H4 (cell line): Measurements from ENCODE around the gene FAM168B. TPM values are rescaled to one million over a fixed set of nuclear protein-coding genes. Genes with fewer than 3 reads are reported as not detected.
"Not testable (repeated sequence)": the region's sequence is repeated elsewhere in the genome, so short reads cannot be mapped to it uniquely, and the experiment has no call there.

ENCODE experiments used
- DNase-seq: peaks from one replicate; pipeline ENCODE4 v3.0.0-alpha.2; 2015; ENCODE audit warnings: low spot score
- total RNA-seq: library from RNA; depleted of rRNA; stranded (reverse); fragments of >200 nt; shearing (Covaris generic); gene quantifications from 2 replicates; pipeline ENCODE4 v1.2.3, GENCODE V29; 2014

FAM168B gene
- total RNA-seq, 1 experiment from 2014 or later = 56.1 TPM

DNA sequence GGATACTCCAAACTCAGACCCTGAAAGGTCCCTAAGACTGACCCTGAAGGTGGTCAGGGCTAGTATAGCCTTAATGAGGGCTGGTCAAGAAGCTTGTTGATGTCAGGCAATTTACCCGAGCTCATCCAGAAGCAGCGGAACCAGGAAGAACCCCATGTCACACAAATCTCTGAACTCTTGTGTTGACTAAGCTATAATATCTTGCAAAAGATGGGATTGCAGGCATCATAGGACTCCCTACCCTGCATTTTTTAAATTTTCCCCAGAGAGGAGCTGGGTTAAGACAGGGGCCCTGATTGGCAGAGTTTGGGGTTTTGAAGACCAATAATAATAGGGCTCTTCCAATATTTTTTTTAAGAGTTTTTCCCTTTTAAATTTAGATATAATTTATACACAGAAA lies 9.9 kb upstream of the FAM168B start:
- DNase-seq = no peak

GRCh38 chr2:131094463-131095281 lies 1.4 kb upstream of the FAM168B start:
- no peak for DNase-seq

GRCh38 chr2:131093696-131094462 lies 619 bp upstream of the FAM168B start:
- DNase-seq = no peak

DNA sequence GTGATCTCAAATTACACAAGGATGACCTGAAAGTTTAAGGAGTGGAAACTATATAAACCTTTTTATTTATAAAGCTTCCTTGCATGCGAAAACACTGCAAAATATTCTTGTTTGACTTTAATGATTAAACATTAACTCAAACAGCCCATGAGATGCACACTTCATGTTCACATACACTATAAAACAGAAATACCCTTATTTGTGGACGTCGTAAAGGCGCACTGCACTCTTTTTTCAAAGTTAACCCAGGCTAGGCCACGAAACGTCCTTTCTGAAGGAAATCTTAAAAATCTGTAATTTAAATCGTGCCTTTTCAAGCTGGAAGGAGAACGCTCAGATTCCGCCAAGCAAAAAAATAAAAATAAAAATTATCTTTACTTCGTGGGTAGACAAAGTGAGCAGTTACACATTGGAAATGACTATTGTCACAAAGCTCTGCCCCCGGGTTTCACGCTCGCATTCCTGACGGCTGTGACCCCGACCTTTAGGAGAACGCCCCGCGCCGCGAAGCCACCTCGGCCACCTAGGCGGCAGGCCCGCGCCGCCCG lies 728 bp downstream of the FAM168B start:
- DNase-seq = no peak

- DNase-seq = no peak
Measured at GRCh38 chr2:131085646-131086045, 7.6 kb downstream of the FAM168B start.

- DNase-seq = no peak
Measured at GRCh38 chr2:131081190-131081589, 12.1 kb downstream of the FAM168B start.

DNA sequence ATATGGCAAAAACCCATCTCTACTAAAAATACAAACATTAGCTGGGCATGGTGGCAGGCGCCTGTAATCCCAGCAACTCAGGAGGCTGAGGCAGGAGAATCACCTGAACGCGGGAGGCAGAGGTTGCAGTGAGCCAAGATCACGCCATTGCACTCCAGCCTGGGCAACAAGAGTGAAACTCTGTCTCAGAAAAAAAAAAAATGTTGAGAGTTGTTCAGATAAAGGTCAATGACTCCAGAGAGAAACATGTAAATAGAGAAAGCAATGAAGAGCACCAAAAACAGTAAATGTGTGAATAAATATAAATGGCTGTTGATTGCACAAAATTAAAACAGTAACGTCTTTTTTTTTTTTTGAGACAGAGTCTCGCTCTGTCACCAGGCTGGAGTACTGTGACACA lies 13.3 kb downstream of the FAM168B start:
- DNase-seq = not testable (repeated sequence)

DNA sequence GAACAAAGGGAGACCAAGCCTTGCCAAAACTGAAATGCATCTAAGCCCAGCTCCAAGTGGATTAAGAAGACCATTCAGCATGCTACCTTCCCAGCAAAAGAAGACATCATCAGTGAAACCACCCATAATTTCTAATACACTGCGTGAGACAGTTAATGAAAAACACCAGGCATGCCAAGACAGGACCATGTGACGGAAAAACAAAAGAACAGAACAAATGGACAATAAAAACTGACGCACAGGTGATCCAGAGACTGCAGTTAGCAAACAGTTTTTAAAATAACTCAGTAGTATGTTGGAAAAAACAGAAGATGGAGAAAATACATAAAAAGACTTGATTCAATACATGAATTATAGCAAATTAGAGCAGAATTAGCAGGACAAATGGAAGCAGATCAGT lies 15.3 kb downstream of the FAM168B start:
- DNase-seq = no peak

DNA sequence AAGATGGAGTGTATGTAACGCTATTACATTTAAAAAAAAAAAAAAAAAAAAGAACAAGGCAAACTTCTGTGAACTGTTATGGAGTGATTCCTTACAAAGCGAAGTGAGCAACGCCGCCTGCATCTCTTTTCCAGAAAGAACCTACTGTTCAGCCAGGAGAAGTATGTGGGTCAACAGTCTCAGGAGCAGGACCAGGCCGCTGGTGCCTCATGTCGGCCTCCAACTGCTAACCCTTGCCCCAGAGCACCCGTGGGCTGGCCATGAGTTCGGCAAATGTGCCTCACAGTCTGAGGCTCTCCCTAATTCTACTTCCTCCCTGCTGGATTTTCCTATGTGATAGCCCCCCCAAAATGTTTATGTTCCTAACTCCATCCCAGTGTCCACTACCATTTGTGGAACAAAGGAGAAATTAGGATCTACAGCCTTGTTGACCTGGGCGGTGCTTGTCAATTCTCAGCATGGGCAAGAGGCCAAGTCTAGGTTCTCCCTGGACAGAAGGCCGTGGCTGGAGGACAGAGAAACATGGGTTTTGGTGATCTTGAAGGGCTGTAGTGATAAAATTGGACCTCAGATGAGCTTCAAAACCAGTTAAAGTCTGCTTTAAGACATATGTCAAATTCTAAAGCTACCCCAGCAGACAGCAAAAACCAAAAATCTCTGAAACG lies 15.9 kb downstream of the FAM168B start:
- DNase-seq = no peak

GRCh38 chr2:131076707-131077106 lies 16.6 kb downstream of the FAM168B start:
- DNase-seq = no peak

GRCh38 chr2:131075578-131075977 lies 17.7 kb downstream of the FAM168B start:
- not testable (repeated sequence) for DNase-seq

GRCh38 chr2:131068172-131068571 lies 25.1 kb downstream of the FAM168B start:
- DNase-seq = not testable (repeated sequence)

GRCh38 chr2:131067465-131068125 lies 25.7 kb downstream of the FAM168B start:
- DNase-seq = no peak

- no peak for DNase-seq
Measured at GRCh38 chr2:131064589-131065512, 28.4 kb downstream of the FAM168B start.

GRCh38 chr2:131063501-131064283 lies 29.6 kb downstream of the FAM168B start:
- no peak for DNase-seq

- DNase-seq = no peak
Measured at GRCh38 chr2:131058920-131059319, 34.3 kb downstream of the FAM168B start.

DNA sequence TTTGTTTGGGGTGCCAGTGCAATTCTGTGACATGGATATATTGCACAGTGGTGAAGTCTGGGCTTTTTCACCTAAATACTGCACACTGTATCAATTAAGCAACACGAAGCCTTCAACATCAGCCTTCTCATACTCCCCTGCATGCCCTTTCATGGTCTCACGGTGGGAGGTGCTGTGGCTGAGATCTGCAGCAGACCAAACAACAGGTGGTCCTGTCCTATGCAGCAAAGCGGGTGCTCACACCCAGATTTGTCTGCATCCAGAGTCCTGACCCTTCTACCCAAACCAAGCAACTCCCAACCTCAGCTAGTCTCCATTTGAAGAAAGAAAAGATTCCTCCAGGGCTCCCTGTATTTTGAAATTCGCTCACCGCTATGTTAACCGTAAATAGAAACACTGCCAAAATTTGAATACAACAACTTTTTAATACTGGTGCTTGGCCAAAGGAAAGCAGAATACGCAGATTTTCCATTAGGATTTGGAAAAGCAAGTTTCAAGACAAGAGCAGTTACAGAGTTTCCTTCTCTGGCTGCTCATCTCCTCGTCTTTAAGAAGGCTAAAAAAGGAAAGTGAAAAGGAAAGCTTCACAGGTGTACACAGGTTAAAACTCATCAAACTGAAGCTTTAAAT lies 34.9 kb downstream of the FAM168B start:
- DNase-seq = no peak

DNA sequence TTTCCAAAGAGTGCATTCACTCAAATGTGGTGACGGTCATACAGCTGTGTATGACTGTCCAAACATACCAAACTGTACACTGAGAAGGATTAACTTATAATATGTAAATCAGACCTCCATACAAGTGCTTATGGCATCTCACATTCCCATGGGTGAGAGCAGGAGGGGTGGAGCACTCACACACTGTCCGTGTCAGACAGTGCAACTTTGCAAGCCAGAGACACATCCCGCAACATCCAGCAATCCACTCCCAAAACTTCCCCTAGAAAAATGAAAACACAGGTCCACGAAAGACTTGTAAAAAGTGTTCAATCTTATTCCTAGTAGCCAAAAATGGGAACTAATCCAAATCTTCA lies 36.4 kb downstream of the FAM168B start:
- no peak for DNase-seq

GRCh38 chr2:131056204-131056931 lies 36.9 kb downstream of the FAM168B start:
- no peak for DNase-seq
